Brain pericyte (primary cell): Measurements from ENCODE around the gene RAC3.

Experiments
- DNase-seq: peaks from one replicate; pipeline ENCODE4 v3.0.0-alpha.2; 2012; ENCODE audit warnings: low read depth, low spot score

Gene RAC3

DNA sequence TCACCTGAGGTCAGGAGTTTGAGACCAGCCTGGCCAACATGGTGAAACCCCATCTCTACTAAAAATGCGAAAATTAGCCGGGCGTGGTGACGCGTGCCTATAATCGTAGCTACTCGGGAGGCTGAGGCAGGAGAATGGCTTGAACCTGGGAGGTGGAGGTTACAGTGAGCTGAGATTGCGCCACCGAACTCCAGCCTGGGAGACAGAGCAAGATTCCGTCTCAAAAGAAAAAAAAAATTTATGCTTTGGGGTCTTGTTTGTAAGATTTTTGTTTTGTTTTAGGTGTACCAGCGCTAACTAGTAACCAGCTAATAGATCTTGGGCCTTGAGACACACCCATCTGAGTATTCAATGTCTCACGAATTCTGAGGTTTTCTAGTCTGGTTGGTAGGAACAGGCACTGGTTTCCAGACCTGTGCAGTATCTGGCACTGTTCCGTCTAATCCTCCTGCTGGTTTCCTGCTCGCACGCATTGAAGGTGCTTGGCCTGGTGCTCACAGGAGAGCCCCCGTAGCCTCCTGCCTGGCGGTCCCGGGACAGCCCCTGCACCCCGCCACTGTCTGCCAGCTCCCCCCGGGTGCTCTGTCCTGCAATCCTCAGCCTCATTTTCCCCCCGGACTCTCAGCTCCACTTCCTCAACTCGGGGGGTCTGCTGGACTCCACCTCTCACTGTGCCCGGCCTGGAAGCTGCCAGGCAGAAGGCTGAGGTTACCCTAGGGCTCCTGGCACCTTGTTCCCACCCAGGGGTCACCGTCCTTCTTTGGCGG is 44.7 kb downstream of the RAC3 start:
- DNase-seq: no peak

GRCh38 chr17:82076785-82077591 is 45.5 kb downstream of the RAC3 start:
- no peak for DNase-seq

DNA sequence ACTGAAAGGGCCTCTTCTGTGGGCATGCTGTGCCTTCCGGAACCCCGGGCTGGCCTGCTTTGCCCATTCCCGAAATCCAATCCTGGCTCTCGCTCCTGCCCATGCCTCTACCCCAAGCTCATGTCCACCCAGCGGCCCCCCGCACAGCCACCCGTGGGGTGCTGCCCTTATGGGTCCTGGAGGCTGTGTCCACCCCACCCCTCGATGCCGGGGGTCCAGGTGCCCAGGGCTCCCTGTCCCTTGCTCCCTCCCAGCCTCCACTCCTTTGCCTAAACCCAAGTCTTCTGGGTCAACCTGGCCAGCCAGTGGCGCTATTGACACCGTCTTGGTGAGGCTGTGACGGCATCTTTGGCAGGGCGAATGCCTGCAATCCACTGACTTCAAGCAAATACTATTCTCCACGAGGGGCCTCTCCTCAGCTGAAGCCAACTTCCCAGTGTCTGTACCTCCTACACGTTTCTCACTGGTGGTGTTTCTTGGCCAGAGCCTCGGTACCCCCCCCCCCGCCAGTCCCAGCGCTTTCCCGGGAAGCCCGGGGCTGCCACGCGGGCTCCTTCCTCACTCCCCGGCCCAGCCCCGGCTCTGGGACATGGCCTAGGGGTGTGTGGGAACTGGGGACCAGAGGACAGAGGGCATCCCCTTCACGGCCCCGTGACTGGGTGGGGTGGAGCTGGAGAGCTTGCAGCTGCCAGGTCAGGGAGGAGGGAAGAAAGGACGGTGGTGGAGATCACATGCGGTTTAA is 46.3 kb downstream of the RAC3 start:
- DNase-seq: no peak

DNA sequence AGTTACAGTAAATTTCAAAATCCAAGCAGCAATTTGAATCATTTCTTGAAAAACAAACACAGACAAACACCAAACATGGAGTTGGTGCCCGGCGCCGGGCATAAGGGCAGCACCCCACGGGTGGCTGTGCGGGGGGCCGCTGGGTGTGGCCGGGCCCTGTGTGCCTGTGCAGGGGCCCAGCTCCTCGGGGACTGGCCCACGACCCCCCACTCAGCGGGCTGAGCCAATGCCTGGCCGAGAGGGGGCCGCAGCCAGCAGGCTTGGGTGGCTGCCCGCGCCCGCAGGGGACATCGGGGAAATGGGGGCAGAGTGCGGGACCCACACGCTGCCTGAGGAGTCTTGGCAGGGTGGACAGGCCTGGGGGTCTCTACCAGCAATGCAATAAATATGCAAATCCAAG is 47.0 kb downstream of the RAC3 start:
- DNase-seq: no peak

- no peak for DNase-seq
Measured at GRCh38 chr17:82079001-82079677, 47.7 kb downstream of the RAC3 start.

GRCh38 chr17:82080048-82080788 is 48.7 kb downstream of the RAC3 start:
- no peak for DNase-seq

DNA sequence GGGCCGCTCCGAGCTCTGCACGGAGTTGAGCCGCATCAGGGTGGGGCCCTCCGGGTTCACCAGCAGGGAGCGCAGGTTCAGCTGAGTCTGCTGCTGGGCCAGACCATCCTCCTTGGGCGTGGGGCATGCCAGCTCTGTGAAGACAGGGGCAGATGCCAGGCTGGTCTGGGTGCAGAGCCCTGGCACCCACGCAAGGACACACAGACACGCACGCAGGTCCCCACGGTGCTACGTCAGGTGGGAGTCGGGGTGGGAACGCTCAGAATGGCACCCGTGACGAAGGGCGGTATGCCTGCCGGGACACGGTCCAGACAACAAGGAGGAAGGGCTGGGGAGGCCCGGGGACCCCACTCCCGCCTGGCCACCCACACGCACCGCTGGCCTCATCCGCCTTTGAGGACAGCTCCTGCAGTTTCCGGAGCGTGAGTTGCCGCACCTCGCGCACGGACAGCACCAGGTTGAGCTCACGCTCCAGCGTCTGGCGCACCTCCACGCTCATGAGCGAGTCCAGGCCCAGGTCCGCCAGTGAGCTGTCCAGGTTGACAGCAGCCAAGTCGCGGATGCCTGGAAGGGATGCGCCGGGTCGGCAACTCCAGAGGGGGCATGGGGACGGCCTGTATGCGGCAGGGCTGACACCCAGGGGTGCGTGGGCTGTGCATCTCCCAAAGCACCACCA is 49.4 kb downstream of the RAC3 start:
- no peak for DNase-seq

DNA sequence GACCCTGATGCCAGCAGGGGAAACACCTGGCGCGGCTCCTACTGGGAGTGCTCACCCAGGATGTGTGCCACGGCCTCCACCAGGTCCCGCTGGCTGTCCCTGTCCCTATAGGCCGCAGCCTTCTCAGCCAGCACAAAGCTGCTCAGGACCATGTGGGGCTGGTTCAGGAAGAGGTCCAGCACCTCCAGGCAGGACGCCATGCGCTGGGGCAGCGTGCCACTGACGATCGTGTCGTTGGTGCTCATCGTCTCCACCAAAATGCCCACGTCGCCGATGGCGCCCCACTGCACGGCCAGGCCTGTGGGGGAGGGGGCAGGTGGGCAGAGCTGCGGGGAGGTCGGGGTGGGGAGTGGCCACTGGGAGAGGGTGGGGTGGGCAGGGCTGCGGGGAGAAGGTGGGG is 50.1 kb downstream of the RAC3 start:
- DNase-seq: no peak

- DNase-seq: no peak
Measured at GRCh38 chr17:82081966-82082365, 50.5 kb downstream of the RAC3 start.

- DNase-seq: no peak
Measured at GRCh38 chr17:82082456-82082855, 51.0 kb downstream of the RAC3 start.

DNA sequence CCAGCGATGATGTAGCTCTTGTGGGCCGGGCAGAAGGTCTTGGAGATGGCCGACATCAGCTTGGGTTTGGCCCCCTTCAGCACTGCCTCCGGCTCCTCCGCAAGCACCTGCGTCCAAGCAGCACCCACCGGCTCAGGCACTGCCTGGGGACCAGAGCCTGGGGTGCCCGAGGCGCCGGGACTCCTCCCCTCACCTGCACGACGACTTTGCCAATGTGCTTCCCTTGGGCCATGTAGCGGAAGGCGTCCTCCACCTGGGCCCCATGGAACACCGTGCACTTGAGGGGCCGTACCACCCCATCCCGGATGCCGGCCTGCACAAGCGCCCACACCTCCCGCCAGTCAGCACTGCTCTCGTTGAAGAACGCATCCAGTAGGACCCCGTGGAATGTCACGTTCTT is 51.5 kb downstream of the RAC3 start:
- no peak for DNase-seq
